ENCODE results near the gene PDE9A.

Gene PDE9A

DNA sequence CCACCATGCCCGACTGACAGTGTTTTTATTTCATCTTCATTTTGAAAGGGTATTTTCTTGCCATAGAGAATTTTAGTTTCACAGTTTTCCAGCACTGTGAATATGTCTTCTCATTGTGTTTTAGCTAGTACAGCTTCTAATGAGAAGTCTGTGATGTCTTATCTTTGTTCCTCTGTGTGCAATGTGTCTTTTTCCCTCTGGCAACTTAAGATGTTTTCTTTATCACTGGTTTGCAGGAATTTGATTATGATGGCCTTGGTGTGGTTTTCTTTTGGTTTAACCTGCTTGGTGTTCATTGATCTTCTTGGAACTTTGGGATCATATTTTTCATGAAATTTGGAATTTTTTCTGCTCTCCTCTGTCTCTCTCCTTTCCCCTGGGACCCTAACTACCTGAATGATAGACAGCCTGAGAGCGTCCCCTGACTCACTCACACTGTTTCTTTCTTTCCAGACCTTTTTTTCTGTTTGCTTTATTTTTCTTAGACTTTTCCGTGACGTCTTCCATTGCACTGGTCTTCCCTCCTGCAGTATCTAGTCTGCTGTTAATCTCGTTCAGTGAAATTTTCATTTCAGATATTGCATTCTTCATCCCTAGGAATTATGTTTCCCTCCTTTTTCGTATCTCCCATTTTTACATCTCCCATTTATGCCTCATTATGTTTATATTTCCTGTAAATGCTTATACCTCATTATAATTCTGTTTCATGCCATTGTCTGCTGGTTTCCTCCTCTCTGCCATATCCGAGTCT is 48.5 kb downstream of the PDE9A start:
- no peak overlapping the region for H3K4me3 ChIP-seq (ENCODE audit: insufficient read depth, low read depth, low read length)
- no peaks in the 10 kb centered on the region for H3K4me1 ChIP-seq (ENCODE audit: control insufficient read depth, insufficient read depth, low read length)
- no peaks in the 10 kb centered on the region for H3K27me3 ChIP-seq (ENCODE audit: control insufficient read depth, insufficient read depth, low read length, poor library complexity, severe bottlenecking)
- H3K9me3 ChIP-seq (ENCODE audit: control insufficient read depth, low read length): no peaks in the 10 kb centered on the region
- H3K36me3 ChIP-seq (ENCODE audit: control insufficient read depth, insufficient read depth, low read length): peaks cover 14% of the 10 kb centered on the region
- H3K27ac ChIP-seq (ENCODE audit: insufficient read depth, low read depth, low read length, poor library complexity, severe bottlenecking): no peak overlapping the region
- 91 to 94% methylated on average over 7 of the region's 7 CpGs for WGBS, 2 experiments

DNA sequence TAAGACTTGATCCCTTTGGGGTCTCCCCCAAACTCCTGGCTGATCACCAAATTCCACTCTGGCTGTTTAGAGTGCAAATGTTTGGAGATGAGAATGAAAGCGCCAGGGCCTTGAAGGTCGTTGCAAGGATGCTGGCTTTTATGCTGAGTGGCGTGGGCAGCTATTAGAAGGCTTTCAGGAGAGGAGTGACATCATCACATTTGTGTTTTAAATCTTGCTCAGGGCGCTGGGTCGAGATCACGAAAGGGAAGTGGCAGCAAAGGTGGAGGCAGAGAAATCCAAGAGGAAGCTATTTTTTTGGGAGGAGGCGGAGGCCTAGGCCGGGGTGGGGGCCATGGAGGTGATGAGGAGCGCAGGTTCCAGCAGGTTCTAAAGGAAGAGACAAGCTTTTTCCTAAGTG is 49.3 kb downstream of the PDE9A start:
- no peaks in the 10 kb centered on the region for H3K9me3 ChIP-seq (ENCODE audit: control insufficient read depth, low read length)
- WGBS, 2 experiments: 95 to 96% methylated on average over 9 of the region's 9 CpGs
- H3K36me3 ChIP-seq (ENCODE audit: control insufficient read depth, insufficient read depth, low read length): peaks cover 13% of the 10 kb centered on the region
- peaks cover 5% of the 10 kb centered on the region for H3K4me1 ChIP-seq (ENCODE audit: control insufficient read depth, insufficient read depth, low read length)
- H3K27ac ChIP-seq (ENCODE audit: insufficient read depth, low read depth, low read length, poor library complexity, severe bottlenecking): no peak overlapping the region
- no peaks in the 10 kb centered on the region for H3K27me3 ChIP-seq (ENCODE audit: control insufficient read depth, insufficient read depth, low read length, poor library complexity, severe bottlenecking)
- H3K4me3 ChIP-seq (ENCODE audit: insufficient read depth, low read depth, low read length): no peak overlapping the region

DNA sequence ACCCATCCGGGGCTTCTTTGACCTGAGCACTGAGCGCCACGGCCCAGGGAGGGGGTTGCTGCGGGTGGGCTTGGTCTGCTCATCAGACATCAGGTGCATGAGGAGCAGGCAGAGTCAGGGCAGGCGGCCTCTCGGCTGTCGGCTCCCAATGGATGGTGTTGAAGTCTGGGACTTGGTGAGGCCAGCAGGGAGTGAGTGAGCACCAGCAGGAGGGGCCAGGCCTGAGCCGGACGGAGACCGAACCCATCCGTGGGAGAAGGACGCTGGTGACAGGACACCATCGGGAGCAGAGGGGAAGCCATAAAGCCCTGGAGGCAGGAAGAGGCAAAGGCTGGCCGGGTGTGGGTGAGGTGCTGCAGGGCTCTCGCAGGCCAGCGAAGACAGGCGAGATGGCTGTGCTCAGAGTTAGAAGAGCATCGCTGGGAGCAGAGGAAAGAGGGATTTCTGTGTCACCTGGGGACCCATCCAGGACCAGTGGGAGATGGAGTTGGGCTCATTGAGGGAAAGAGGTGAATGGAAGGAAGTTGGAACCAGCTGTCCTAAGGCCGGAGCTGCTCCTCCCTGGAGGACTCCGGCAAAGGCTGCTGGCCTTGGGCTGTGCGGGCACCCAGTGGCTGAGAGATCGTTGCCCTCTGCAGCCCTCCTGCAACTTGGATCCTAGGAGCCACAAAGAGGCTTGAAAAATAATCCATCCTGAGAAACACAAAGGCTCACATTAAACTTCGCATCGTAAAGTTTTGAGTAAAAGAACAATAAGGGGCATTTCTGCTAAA is 49.9 kb downstream of the PDE9A start:
- no peak overlapping the region for H3K27ac ChIP-seq (ENCODE audit: insufficient read depth, low read depth, low read length, poor library complexity, severe bottlenecking)
- peaks cover 7% of the 10 kb centered on the region for H3K36me3 ChIP-seq (ENCODE audit: control insufficient read depth, insufficient read depth, low read length)
- H3K9me3 ChIP-seq (ENCODE audit: control insufficient read depth, low read length): no peaks in the 10 kb centered on the region
- no peaks in the 10 kb centered on the region for H3K27me3 ChIP-seq (ENCODE audit: control insufficient read depth, insufficient read depth, low read length, poor library complexity, severe bottlenecking)
- peaks cover 7% of the 10 kb centered on the region for H3K4me1 ChIP-seq (ENCODE audit: control insufficient read depth, insufficient read depth, low read length)
- H3K4me3 ChIP-seq (ENCODE audit: insufficient read depth, low read depth, low read length): no peak overlapping the region
- WGBS, 2 experiments: 95% methylated on average over 24 of the region's 24 CpGs

DNA sequence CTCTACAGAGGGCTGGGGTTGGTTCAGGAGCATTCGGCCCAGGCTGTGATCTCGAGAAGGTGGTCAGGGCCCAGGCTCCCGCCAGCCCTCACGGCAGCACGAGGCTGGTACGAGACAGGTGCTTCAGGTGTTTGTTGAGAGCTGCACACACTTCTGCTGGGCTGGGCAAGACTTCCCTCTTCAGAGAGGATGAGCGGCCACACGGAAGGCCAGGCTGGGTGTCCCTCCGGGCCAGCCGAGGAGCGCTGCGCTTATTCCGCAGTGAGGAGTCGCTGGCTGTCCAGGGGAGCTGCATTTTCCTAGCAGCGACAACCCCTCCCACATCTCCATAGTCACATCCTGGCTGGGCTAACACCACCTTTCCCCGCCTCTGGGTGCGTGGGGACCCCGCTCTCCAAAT is 50.5 kb downstream of the PDE9A start:
- Histone ChIP-seq H3K4me3 (ENCODE audit: insufficient read depth, low read depth, low read length) (no peak overlapping the region), H3K27ac (ENCODE audit: insufficient read depth, low read depth, low read length, poor library complexity, severe bottlenecking) (no peak overlapping the region), H3K4me1 (ENCODE audit: control insufficient read depth, insufficient read depth, low read length) (peaks cover 7% of the 10 kb centered on the region), H3K27me3 (ENCODE audit: control insufficient read depth, insufficient read depth, low read length, poor library complexity, severe bottlenecking) (no peaks in the 10 kb centered on the region), H3K36me3 (ENCODE audit: control insufficient read depth, insufficient read depth, low read length) (peaks cover 7% of the 10 kb centered on the region), H3K9me3 (ENCODE audit: control insufficient read depth, low read length) (no peaks in the 10 kb centered on the region)
- 93 to 95% methylated on average over 18 of the region's 18 CpGs for WGBS, 2 experiments

DNA sequence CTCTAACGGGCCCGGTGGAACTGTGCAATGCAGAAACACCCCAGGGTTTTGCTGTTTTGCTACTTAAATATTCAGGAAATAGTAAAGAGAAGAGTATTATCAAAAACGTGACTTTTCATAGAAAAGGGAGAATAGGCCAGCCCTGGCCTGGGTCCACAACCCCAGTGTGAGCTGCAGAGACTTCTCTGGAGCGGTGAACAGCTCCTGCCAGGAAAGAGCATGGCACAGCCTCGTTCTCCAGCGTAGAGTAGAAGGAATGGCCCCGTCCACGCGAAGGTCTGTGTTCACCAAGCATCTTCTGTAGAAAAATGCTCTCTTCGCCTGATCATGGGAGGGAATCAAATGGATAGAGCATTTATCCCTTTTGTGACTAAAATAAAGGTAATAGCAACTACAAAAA is 51.4 kb downstream of the PDE9A start:
- no peaks in the 10 kb centered on the region for H3K9me3 ChIP-seq (ENCODE audit: control insufficient read depth, low read length)
- no peak overlapping the region for H3K27ac ChIP-seq (ENCODE audit: insufficient read depth, low read depth, low read length, poor library complexity, severe bottlenecking)
- H3K36me3 ChIP-seq (ENCODE audit: control insufficient read depth, insufficient read depth, low read length): peaks cover 7% of the 10 kb centered on the region
- H3K27me3 ChIP-seq (ENCODE audit: control insufficient read depth, insufficient read depth, low read length, poor library complexity, severe bottlenecking): no peaks in the 10 kb centered on the region
- no peak overlapping the region for H3K4me3 ChIP-seq (ENCODE audit: insufficient read depth, low read depth, low read length)
- 88 to 94% methylated on average over 10 of the region's 10 CpGs for WGBS, 2 experiments
- H3K4me1 ChIP-seq (ENCODE audit: control insufficient read depth, insufficient read depth, low read length): peaks cover 7% of the 10 kb centered on the region

DNA sequence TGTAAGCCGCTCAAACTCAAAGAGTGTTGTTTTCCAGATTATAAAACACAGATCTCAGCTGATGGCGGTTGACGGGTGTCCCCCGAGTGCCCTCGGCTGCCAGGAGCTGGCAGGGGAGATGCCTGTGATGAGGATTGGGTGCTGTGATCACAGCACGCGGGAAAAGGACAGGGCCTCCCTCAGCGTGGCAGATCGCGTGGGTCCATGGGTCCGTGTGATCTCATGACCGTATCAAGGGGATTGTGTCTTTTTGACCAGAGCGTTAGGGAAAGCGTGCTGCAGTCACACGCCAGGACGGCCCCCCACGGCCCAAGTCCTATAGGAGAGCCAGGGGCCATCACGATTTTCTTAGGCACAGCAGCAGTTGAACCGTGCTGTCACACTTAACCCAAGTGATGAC is 51.9 kb downstream of the PDE9A start:
- Histone ChIP-seq H3K36me3 (ENCODE audit: control insufficient read depth, insufficient read depth, low read length) (peaks cover 7% of the 10 kb centered on the region), H3K4me1 (ENCODE audit: control insufficient read depth, insufficient read depth, low read length) (peaks cover 7% of the 10 kb centered on the region), H3K27ac (ENCODE audit: insufficient read depth, low read depth, low read length, poor library complexity, severe bottlenecking) (no peak overlapping the region), H3K9me3 (ENCODE audit: control insufficient read depth, low read length) (no peaks in the 10 kb centered on the region), H3K4me3 (ENCODE audit: insufficient read depth, low read depth, low read length) (no peak overlapping the region), H3K27me3 (ENCODE audit: control insufficient read depth, insufficient read depth, low read length, poor library complexity, severe bottlenecking) (no peaks in the 10 kb centered on the region)
- 95 to 97% methylated on average over 19 of the region's 19 CpGs for WGBS, 2 experiments

DNA sequence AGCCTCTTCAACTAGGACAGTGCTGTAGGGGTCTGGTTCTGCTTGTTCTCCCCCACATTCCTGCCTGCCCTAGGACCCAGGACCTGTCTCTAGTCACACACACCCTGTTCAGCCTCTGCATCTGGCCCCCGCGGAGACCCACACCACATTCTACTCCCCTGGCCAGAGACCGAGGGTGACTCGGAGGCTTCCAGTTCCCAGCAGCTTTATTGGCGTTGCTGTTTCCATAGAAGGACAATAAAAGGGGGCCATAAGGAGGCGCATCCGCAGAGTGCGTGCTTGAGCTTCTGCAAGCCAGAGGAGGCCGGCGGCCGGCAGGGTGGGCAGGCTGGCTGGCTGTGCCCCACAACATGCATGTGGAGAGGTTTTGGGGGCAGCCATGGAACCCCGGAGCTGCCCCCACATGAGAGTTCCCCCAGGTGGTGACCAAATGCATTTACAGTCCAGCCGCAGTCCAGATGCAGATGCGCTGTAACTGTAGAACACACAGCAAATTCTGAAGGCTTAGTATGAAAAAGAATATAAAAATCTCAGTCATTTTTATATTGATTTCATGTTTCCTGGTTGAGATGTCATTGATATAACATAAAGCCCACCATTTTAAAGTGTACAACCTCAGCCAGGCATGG is 52.4 kb downstream of the PDE9A start:
- Histone ChIP-seq H3K27me3 (ENCODE audit: control insufficient read depth, insufficient read depth, low read length, poor library complexity, severe bottlenecking) (no peaks in the 10 kb centered on the region), H3K4me3 (ENCODE audit: insufficient read depth, low read depth, low read length) (no peak overlapping the region), H3K27ac (ENCODE audit: insufficient read depth, low read depth, low read length, poor library complexity, severe bottlenecking) (peak overlapping the region; percentile 9), H3K9me3 (ENCODE audit: control insufficient read depth, low read length) (no peaks in the 10 kb centered on the region), H3K4me1 (ENCODE audit: control insufficient read depth, insufficient read depth, low read length) (peaks cover 7% of the 10 kb centered on the region), H3K36me3 (ENCODE audit: control insufficient read depth, insufficient read depth, low read length) (peaks cover 7% of the 10 kb centered on the region)
- WGBS, 2 experiments: 91 to 94% methylated on average over 14 of the region's 14 CpGs

DNA sequence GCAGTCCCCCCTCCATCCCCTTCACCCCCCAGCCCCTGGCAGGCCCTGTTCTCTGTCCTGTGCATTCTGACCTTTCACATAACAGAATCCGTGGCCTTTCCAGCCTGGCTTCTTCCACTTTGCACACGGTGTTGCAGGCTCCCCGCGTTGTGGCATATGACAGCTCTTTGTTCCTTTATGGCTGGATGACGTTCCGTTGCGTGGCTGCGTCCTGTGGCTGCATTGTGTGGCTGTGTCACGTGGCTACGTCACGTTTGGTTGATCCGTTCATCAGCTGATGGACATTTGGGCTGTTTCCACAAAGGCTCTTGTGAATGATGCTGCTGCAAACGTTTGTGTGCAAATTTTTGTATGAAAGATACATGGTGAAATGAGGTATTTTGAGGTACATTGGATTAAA is 53.3 kb downstream of the PDE9A start:
- Histone ChIP-seq H3K4me3 (ENCODE audit: insufficient read depth, low read depth, low read length) (no peak overlapping the region), H3K9me3 (ENCODE audit: control insufficient read depth, low read length) (no peaks in the 10 kb centered on the region), H3K27ac (ENCODE audit: insufficient read depth, low read depth, low read length, poor library complexity, severe bottlenecking) (no peak overlapping the region), H3K4me1 (ENCODE audit: control insufficient read depth, insufficient read depth, low read length) (peaks cover 7% of the 10 kb centered on the region), H3K36me3 (ENCODE audit: control insufficient read depth, insufficient read depth, low read length) (peaks cover under 1% of the 10 kb centered on the region), H3K27me3 (ENCODE audit: control insufficient read depth, insufficient read depth, low read length, poor library complexity, severe bottlenecking) (no peaks in the 10 kb centered on the region)
- 94 to 95% methylated on average over 13 of the region's 13 CpGs for WGBS, 2 experiments

GRCh38 chr21:42707207-42707830 is 53.9 kb downstream of the PDE9A start:
- Histone ChIP-seq H3K4me1 (ENCODE audit: control insufficient read depth, insufficient read depth, low read length) (peaks cover 7% of the 10 kb centered on the region), H3K27me3 (ENCODE audit: control insufficient read depth, insufficient read depth, low read length, poor library complexity, severe bottlenecking) (no peaks in the 10 kb centered on the region), H3K27ac (ENCODE audit: insufficient read depth, low read depth, low read length, poor library complexity, severe bottlenecking) (no peak overlapping the region), H3K36me3 (ENCODE audit: control insufficient read depth, insufficient read depth, low read length) (no peaks in the 10 kb centered on the region), H3K4me3 (ENCODE audit: insufficient read depth, low read depth, low read length) (no peak overlapping the region), H3K9me3 (ENCODE audit: control insufficient read depth, low read length) (no peaks in the 10 kb centered on the region)
- WGBS, 2 experiments: 92 to 93% methylated on average over 7 of the region's 7 CpGs

DNA sequence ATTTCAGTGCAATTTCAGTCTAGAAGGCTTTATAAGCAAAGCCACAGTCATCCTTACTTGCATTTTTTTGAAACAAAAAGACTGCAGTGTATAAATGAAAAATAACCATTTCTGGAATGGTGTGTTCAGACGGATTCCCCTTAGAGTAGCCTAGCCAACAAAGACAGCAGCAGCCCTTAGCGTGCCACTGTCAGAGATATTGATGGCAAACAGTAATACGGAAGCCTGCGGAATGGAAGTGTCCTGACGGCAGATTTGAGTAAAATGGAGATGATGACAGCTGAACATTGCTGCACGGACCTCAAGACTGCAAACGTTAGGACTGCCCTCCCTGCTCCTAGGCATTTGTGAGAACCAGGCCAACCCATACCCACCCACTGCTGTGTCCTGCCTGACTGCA is 54.7 kb downstream of the PDE9A start:
- H3K4me3 ChIP-seq (ENCODE audit: insufficient read depth, low read depth, low read length): no peak overlapping the region
- no peaks in the 10 kb centered on the region for H3K9me3 ChIP-seq (ENCODE audit: control insufficient read depth, low read length)
- H3K27me3 ChIP-seq (ENCODE audit: control insufficient read depth, insufficient read depth, low read length, poor library complexity, severe bottlenecking): no peaks in the 10 kb centered on the region
- H3K36me3 ChIP-seq (ENCODE audit: control insufficient read depth, insufficient read depth, low read length): no peaks in the 10 kb centered on the region
- peaks cover 7% of the 10 kb centered on the region for H3K4me1 ChIP-seq (ENCODE audit: control insufficient read depth, insufficient read depth, low read length)
- WGBS, 2 experiments: 95 to 97% methylated on average over 7 of the region's 7 CpGs
- H3K27ac ChIP-seq (ENCODE audit: insufficient read depth, low read depth, low read length, poor library complexity, severe bottlenecking): no peak overlapping the region
